Right renal cortex interstitium (tissue), 3 donors: ENCODE results near the gene USP49. TPM values are rescaled to one million over a fixed set of nuclear protein-coding genes. Genes with fewer than 3 reads are reported as not detected.

Source experiments
- DNase-seq, 3 donors: peaks; one replicate each; pipeline ENCODE4 v3.0.0-alpha.2; 2013; ENCODE audit warnings: low read depth in 3 of 3, low spot score in 2 of 3
- polyA plus RNA-seq, 3 donors: library from polyadenylated mRNA; unstranded; fragments of 120-200 nt; gene quantifications; one replicate each; pipeline ENCODE4 v1.2.1, GENCODE V29; 2013; ENCODE audit not compliant: insufficient read length in 3 of 3

The USP49 gene
- polyA plus RNA-seq, 3 donors, result 10.9 to 12.9 (median 11.4) TPM

GRCh38 chr6:41878246-41878645 lies 16.9 kb downstream of the USP49 start:
- no peak for DNase-seq

- DNase-seq, result no peak
Measured at GRCh38 chr6:41877051-41877680, 18.0 kb downstream of the USP49 start.

- no peak for DNase-seq
Measured at GRCh38 chr6:41874741-41875140, 20.4 kb downstream of the USP49 start.

- DNase-seq, result no peak
Measured at GRCh38 chr6:41872147-41872546, 23.0 kb downstream of the USP49 start.

GRCh38 chr6:41871691-41872090 lies 23.5 kb downstream of the USP49 start:
- DNase-seq, result no peak

- no peak for DNase-seq
Measured at GRCh38 chr6:41859356-41859755, 35.8 kb downstream of the USP49 start.

DNA sequence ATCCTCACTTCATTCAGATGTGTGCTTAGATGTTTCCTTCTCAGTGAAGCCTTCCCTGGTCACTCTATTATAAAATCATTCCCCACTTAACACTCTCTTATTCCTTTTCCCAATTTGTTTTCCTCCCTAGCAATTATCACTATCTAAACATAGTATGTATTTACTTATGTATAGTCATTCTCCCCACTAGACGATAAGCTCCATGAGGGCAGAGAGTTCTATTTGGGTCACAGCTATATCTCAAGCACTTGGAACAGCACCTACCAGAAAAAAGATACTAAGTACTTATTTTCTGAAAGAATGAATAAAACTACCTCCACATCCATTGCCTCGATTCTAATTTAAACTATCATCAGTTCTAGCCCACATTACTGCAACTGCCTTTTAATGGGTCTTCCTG lies 36.5 kb downstream of the USP49 start:
- no peak for DNase-seq

GRCh38 chr6:41850861-41851260 lies 44.3 kb downstream of the USP49 start:
- DNase-seq, result no peak

DNA sequence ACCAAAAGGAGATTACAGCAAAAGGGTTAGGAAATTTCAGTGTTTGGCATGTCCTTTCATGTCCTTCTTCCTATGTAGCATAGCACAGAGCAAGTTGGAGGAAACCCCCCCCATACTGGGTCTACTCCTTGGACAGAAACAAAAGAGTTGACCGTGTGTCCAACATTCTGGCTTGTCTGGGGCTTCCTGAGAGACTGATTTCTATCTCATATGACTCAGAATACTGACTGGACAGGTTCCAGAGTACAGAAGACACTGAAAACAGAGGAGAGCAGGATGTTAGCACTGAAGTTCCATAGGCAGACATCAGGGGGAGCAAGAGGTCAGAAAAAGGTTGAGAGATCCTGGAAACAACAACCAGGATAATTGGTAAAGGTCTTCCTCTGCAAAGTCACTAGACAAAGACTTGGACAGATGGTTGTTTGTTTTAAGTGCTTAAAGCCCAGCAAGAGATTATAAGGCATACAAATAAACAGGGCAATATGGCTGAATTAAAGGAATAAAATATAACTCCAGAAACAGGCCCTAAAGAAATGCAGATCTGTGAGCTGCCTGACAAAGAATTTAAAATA lies 48.4 kb downstream of the USP49 start:
- peak; percentile 19 to 32 (median 27) for DNase-seq

DNA sequence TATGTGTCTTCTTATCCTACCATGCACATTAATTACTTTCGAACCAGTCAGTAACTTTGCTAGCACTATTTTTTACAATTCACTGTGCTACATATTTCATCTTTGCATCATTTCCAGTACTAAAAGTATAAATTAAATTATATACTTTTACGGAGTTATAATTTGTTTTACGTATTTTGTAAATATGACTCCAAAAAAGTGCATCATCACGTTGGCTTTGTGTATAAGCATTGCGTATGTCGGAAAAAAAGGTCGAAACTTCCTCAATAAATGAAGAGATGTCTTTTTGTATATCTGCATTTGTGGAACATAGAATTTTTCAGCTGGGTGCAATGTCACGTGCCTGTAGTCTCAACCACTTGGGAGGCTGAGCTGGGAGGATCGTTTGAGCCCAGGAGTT lies 52.0 kb downstream of the USP49 start:
- DNase-seq, result no peak

DNA sequence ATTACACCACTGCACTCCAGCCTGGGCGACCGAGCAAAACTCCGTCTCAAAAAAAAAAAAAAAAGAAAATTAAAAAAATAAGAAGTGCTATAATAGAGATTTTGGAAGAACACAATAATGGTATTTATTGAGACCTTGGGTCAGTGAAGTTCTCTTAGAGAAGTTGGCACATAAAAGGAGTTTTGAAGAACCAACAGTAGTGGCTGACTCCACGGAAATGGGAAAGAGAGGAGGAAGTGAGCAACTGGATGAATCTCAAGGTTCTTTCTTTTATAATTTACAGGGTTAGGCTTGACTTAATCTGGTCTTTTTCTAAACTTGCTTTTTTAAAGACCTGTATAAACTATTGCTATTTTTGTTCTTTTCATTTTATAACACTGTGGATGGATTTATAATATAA lies 54.8 kb downstream of the USP49 start:
- DNase-seq, result no peak

- DNase-seq, result no peak
Measured at GRCh38 chr6:41836660-41837052, 58.5 kb downstream of the USP49 start.

GRCh38 chr6:41836022-41836659 lies 59.0 kb downstream of the USP49 start:
- no peak for DNase-seq

- no peak for DNase-seq
Measured at GRCh38 chr6:41832263-41832662, 62.9 kb downstream of the USP49 start.

DNA sequence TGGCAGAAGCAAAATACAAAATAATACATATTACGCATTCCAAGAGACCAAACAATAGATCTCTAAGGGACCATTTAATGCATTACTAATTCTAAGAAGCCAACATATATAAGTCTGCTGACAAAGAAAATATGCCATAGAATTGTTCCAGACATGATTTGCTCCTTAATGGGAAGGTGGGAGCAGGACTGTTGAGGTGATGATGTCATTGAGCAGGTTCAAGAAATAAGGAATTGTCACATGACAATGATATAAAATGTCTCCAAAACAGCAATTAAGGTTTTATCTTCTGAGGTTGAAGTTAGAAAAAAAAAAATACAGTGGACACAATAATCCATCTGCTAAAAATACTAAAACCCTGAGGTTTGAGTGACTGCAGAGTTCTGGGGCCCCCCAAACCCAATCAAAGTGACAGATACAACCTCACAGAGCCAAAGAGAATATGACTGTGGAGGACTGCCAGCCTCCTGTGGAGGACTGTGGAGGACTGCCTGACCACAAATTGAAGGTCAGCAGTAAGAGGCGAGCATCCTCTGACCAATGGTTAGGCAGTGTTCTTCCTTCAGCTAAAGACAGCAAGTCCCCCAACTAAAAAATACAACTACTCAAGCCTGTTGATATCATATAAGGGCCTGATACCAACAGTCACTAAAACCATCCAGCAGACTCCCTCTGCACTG lies 68.7 kb downstream of the USP49 start:
- no peak for DNase-seq

DNA sequence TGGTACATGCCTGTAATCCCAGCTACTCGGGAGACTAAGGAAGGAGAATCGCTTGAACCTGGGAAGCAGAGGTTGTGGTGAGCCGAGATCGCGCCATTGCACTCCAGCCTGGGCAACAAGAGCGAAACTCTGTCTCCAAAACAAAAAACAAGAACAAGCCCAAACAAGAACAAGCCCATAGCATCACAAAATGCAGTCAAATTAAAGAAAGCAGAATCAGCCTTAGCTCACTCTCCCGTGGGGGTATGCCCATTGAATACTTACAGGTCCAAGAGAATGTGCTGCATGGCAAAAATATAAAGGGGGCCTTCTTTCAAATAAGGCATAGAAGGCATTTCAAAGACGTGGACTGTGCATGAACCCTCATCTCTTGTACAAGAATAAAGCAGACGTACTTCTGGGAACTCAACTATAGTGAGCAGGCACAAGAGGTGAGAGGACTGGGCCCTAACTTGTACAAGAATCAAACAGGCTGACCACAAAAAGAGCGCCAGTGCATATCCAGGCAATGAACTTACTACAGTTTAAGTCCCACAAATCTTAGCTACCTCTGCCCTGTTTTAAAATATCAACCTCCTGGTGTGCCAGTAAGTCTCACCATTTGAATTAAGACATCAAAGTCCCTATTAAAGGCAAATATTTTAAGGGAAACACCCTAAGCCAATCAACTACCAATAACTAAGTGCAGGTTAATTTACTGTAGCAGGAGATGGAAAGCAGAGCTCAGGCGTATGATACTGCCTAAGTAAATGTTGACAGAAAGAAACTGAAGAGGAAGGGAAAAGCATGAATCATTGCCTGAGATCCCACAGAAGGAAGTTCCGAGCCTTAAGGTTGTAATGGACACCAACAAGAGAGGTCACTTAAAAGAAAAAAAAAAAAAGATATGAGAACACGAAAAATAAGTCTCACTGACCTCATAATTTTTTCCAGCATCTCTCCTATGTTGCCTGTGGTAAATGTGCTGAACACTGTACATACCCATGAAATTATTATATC lies 70.3 kb downstream of the USP49 start:
- DNase-seq, result no peak

GRCh38 chr6:41823178-41823577 lies 72.0 kb downstream of the USP49 start:
- DNase-seq, result no peak

GRCh38 chr6:41822021-41822420 lies 73.2 kb downstream of the USP49 start:
- no peak for DNase-seq

DNA sequence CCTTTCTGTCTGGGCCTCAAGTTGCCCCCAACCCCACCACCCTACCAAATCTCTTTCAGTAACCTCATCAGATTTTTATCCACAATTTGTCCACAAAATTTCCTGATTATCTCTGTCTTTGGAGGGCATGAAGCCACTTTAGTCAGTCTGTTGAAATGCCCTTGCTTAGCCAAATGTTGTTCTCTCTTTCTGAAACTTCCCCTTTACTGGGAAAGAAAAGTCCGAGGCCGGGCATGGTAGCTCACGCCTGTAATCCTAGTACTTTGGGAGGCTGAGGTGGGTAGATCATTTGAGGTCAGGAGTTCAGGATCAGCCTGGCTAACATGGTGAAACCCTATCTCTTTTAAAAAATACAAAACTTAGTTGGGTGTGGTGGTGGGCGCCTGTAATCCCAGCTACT lies 73.9 kb downstream of the USP49 start:
- no peak for DNase-seq

DNA sequence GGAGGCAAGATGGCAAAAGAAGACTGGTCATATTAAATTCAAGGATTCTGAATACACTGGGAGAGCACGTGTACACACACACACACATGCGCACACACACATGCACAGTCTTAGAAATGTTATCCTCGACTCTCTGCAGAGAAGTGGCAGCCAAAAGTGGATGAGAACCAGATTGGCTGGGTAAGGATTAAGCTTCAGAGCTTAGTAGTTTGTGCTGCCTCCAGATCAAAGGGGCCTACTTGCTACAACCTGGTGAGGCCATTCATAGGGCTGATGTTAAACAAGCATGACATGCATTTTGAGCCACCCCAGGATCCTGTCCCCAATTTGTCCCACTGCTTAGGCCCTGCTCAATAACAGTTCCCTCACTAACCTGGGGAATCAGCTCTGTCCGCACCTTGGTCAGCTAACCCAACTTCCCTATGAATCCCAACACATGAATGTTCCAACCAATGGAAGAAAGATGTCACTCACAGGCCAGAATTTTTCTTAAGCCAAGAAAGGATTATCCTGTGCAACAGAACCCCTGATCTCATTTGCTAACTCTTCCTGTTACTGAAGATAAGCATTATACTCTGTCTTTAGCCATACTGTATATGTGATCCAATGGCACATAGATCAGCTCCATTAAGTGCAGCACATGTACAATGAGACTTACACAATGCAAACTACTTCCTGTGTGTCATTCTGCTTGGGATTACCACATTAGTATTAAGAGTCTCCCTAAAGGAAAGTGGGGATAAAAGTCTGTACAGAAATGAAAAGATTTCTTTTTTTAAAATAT lies 76.7 kb downstream of the USP49 start:
- no peak for DNase-seq
